Stimulated activated CD4-positive, alpha-beta T cell treated with anti-CD3 and anti-CD28 coated beads, TNF-alpha, amount 100 ng/mL, for 1 hour (primary cell): Measurements from ENCODE around the gene HTRA3.

Source experiments
- DNase-seq, 3 donors: peaks; one replicate each; pipeline ENCODE4 v3.0.0-alpha.2; 2020; ENCODE audit warnings: low read depth in 3 of 3, low spot score in 1 of 3

Gene HTRA3

DNA sequence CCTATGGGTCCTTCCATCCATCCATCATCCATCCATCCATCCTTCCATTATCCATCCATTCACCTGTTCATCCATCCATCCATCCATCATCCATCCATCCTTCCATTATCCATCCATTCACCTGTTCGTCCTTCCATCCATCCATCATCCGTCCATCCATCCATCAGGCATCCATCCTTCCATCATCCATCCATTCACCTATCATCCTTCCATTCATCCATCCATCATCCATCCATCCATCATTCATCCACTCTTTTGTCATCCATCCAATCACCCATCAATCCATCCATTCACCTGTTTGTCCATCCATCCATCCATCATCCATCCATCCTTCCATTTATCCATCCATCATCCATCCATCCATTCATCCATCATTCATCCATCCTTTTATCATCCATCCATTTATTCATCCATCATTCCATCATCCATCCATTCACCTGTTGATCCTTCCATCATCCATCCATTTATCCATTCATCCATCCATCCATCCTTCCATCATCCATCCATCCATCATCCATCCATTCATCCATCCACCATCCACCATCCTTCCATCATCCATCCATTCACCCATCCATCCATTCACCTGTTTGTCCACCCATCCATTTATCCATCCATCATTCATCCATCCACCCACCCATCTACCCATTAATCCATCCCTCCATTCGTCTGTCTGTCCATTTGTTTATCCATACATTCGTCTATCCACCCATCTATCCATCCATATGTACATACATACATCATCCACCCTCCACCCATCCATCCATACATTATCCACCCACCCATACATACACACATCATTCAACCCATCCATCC is 35.7 kb upstream of the HTRA3 start:
- no peak for DNase-seq

DNA sequence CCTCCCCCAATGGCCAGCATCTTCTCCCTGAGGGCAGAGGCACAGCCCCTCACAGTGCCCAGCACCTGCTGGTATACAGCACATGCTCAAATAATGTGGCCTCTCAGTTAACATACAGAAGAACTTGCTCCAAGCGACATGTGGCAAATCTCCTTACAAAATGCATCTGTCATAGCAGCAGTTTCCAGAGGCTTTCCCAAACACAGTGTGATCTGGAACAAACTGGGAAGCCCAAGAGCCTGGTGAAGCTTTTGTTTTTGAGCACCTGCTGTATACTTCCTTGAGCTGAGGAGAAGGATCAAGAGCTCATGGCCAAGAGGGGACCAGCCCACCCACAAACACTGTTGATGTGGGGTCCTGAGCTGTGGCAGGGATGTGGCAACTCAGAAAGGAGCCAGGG is 34.8 kb upstream of the HTRA3 start:
- no peak for DNase-seq

DNA sequence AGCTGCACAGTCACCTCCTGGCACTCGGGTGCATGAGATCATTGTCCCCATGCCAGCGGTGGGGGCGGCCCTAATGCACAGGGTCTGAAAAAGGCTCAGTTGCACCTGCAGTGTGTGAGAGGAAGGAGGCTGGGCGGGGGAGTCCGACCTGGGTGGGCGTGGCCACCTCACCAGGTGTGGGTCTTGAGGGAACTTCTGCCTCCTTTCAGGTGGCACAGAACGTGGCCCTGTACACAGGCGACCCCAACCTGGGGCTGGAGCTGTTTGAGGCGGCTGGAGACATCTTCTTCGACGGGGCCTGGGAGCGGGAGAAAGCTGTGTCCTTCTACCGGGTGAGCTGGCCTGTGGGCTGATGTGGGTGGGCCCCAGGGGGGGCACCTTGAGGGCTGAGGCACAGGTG is 34.3 kb upstream of the HTRA3 start:
- no peak for DNase-seq

DNA sequence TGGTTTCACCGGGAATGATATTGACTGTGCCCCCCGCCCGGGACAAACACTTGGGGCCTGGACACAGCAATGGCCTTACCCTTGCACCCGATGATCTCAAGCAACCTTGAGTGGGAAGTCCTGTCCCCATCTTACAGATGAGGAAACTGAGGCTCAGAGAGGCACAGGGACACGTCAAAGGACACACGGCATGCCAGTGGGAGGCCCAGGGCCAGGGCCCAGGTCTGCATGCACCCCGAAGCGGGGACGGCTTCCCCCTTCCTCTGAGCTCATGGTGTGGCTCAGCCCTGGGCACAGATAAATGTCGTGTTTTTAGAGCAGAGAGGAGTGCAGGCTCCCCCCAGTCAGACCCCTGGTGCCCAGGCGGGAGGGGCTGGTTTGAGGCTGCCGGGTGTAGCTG is 33.9 kb upstream of the HTRA3 start:
- DNase-seq: no peak

DNA sequence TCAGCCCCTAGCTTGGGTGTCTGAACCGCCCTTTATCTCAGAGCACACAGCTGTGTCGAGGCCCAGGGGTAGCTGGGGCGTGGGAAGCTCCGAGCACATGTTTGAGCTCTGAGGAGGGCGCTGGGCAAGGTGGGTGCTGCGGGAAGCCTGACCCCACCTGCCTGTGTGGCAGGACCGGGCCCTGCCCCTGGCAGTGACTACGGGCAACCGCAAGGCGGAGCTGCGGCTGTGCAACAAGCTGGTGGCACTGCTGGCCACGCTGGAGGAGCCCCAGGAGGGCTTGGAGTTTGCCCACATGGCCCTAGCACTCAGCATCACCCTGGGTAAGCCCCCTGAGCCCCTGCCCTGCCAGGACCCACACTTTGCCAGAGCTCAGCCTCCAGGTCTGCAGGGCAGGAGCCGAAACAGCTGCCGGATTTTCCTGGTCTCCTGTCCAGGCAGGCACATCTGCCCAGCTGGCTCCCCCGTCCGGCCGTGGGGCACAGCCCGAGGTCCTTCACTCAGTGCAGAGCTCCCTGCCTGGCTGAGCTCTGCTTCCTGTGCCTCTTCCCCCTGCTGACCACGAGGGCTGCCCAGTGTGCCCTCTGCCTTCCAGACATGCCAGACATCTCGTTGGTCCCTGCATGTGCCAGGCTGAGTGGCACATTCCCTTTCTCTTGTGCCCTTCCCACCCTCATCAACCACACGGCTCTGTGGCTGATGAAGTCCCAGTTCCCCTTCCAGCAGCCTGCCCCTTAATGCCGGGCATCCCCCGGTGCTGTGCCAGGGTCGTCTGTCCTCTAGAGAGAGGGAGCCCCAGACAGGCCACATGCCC is 33.2 kb upstream of the HTRA3 start:
- DNase-seq: no peak

DNA sequence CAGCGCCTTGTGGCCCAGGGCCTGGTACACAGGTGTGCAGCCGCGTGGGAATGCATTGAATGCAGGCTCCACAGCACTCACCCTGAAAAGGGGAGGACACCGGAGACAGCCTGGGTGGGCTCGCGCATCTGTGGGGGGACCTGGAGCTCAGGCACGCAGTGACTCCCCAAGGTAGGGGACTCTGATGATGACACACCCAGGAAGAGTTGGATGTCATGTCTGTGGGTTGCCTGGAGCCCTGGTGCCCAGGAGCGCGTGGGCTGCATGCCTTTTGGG is 32.7 kb upstream of the HTRA3 start:
- no peak for DNase-seq

DNA sequence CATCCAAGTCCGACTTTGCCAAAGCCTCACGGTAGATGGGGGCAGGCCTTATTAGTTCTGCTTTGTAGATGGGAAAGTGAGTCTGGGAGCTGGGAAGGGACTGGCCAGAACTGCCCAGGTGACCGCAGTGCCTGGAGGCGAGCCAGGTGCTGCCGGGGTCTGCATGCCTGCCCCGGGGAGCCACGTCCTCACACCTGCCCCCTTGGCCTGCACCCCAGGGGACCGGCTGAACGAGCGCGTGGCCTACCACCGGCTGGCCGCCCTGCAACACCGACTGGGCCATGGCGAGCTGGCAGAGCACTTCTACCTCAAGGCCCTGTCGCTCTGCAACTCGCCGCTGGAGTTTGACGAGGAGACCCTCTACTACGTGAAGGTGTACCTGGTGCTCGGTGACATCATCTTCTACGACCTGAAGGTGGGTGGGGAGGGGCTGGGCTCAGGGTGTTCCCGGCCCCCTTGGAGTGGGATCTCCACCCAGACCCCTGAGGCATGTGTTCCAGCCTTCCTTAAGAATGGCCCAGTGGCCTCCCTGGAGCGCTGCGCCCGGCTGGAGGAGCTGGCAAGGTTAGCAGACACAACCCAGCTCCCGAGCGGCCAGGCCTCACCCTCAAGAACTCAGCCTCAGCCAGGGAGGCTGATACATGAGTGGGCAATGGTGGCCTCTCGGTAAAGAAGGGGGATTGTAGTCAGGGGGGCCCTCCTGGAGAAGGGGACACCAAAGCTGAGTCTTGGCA is 32.1 kb upstream of the HTRA3 start:
- no peak for DNase-seq

DNA sequence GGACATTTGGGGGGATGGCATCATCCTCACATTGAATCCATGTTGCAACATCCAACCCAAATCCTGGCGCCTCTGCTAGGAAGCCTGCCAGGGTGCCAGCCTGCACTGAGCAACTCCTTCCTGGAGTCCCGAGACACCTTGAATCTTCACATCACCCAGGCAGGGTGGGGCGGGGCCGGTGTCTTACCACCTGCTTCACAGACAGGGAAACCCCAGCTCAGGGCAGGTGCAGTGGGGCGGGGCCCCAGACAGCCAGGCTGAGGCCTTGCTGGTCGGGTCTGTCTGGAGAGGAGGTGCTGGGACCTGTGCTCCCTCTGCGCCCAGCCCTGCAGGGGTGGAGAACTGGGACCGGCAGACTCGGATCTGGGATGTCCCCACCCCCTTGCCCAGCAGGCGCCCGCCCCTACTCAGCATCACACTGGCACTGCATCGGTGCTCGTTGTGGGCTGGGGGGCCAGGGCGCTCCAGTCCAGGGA is 31.5 kb upstream of the HTRA3 start:
- no peak for DNase-seq

DNA sequence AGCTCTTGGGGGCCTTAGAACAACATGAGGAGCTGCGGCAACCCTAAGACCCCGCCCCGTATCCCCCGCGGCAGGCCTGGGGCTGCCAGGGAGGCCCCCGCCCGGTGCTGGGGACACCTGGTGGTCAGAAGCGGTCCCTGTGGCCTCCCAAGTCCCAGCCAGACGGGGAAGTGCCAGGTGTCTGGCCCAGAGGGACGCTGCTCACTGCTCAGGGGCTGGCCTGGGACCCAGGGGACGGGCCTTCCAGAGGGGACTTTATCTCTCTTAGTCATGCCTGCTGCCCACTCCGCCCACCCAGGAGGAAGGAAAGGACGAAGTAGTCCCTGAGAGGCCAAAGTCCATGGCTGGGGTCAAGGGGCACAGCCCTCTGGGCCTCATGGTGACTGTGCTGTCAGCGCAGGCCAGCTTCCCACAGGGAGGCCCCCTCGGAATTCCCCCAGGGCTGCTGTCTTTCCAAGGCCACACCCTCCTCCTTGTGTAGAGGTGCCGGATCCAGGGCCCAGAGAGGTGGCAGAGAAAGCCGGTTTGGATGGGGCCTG is 31.0 kb upstream of the HTRA3 start:
- DNase-seq: no peak

DNA sequence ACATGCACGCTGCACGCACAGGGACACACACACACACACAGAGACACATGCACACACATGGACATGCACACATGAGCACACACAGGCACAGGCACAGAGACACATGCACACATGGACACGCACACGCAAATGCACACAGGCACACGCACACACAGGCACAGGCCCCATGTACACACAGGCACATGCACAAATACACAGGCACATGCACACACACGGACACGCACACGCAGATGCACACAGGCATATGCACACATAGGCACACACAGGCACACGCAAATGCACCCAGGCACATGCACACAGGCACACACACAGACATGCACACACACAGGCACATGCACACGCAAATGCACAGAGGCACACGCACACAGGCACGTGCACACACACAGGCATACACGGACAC is 30.3 kb upstream of the HTRA3 start:
- DNase-seq: no peak

DNA sequence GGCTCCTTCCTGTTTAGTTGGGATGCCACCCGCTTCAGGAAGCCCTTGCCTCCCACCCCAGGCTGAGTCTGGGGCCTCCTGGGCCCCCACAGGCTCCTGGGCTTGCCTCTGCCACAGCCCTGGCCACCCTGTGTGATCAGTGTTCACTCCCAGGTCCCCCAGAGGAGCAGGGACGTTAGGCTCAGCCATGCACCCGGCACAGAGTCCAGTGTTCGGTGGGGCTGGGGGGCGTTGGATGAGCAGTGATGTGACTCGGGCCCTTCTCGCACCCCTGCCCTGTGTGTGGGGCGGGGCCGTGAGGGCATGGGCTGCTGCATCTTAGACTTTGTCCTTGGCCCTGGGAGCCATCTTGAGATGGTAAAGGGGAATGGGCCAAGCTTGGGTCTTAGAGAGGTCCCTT is 29.9 kb upstream of the HTRA3 start:
- DNase-seq: no peak

DNA sequence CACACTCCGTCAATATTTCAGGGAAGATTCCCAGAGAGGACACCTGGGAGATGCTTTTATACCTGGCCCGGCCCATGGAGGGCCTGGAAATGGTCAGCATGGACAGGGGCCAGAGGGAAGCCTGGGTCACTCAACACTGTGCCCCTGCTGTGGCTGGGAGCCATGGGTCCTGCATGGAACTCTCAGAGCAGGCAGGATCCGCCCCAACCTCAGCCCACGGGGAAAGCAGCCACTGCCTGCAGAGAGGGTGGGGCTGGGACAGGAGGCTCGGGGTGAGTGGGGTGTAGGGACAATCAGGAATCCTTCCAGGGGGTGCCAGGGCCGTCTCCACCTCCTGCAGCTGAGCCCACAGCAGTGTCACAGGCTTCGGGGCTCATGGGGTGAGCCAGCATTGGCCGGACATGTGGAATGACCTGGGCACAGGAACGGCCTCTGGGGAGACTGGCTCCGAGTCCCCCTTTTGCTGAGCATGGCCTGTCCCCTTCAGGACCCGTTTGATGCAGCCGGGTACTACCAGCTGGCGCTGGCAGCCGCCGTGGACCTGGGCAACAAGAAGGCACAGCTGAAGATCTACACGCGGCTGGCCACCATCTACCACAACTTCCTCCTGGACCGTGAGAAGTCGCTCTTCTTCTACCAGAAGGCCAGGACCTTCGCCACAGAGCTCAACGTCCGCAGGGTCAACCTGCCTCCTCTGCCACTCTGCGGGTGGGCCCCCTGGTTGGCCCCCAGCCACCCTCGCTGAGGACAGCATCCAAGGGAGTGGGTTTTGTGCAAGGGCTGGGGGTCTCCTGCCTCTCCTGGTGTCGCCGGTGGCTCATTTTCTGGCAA is 29.1 kb upstream of the HTRA3 start:
- no peak for DNase-seq

DNA sequence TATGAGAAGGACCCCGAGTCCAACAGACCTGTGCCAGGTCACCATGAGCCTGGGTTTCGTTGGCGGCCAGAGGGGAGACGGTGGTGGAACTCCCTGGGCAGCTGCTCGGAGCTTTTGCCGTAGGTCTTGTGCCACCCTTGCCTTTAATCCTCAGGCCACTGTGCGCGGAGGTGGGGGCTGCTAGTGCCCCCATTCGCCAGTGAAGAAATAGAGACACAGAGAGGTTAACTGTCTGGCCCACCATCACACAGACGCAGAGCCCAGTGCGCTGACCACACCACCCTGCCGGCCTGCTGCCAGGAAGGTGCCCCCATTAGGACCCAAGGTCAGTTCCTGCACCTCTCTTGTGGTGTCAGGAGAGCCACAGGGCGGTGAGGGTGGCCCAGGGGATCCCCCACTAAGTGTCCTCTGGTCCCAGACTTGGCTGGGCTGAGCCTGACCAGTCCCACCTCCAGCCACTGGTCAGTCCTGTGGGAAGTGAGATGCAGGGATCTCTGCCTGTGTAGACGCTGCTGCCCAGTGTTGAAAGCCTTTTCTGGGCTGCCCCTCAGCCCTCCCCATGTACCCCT is 28.3 kb upstream of the HTRA3 start:
- no peak for DNase-seq

DNA sequence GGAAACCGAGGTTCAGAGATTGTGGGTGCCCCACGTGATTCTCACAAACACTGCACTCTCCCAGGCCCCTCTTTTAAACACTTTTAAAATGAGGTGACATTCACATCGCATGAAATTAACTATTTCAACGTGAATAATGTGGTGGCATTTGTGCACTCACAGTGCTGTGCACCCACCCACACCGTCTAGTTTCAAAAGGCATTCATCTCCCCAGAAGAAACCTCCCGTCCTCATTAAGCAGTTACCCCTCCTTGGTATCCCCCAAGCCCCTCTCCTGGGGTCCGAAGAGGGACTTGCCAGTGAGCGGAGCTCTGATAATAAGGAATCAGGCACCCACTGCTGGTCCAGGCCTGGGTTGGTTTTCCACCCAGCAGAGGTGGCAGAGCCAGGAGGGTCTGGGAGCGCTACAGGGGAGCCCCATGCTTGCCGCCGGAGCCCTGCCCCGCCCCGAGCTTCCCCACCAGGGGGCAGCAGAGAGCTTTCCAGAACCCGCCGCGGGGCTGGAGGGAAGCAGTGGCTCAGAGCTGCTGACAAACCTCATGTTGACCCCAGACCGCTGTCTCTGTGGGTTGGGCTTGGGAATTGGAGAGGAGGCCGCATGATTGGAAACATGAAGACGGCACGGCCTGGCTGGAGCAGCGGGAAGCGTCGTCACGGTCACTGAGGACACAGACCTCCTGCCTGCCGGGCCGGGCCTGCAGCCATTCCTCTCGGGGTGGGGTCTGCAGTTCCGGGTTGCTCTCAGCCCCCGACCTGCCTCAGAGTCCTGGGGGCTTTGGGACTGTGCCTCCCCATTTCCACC is 27.5 kb upstream of the HTRA3 start:
- peak; percentile 42 to 87 (median 61) for DNase-seq

DNA sequence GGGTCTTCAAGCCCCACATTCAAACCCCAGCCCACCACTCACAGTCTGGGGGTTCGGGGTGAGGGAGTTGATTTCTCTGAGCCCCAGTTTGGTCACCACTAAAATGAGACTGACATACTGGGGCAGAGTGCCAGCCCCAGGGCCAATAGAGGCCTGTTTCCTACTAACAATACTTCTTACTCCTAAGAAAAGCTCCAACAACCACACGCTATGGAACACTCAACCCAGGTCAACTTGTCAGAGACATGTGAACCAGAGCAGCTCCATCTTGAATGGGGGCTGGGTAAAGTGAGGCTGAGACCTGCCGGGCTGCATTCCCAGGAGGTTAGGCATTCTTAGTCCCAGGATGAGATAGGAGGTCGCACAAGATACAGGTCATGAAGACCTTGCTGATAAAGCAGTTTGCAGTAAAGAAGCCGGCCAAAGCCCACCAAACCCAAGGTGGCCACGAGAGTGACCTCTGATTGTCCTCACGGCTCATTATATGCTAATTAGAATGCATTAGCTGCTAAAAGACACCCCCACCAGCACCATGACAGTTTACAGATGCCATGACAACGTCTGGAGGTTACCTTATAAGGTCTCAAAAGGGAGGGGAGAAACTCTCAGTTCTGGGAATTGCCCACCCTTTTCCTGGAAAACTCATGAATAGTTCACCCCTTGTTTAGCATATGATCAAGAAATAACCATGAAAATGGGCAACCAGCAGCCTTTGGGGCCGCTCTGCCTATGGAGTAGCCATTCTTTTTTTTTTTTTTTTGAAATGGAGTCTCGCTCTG is 26.6 kb upstream of the HTRA3 start:
- no peak for DNase-seq

DNA sequence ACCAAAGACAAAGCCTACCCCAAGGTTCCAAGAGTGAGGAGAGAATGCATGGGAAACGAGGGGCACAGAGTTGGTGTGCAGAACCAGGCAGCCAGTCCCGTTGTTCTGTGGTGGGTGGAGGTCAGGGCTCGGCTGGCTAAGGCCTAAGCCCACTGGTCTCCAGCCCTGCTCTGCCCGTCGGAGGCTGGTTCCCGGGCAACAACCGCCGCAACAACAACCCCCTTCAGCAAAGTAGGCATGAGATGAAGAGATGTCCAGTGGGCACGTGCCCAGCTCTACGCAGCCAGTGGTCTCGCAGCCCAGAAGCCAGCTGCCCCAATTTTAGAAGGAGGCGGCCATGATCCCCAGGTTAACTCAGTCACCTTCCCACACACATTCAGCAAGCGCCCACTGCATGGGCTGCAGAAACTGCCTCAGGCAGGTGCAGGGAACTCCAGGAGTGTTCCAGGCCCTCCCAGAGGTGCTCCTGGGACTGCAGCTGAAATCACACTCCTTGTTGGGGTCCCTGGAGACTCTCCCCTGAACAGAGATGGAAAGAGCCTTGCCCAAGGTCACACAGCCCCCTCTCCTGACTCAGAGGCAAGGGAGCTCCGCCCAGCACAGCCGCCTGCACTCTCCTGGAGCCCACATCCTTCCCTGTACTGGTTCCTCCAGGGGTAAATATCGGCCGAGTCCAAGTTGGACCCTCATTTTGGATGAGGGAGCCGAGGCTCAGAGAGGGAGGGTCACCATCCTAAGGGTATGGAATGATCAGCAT is 25.4 kb upstream of the HTRA3 start:
- DNase-seq: no peak

DNA sequence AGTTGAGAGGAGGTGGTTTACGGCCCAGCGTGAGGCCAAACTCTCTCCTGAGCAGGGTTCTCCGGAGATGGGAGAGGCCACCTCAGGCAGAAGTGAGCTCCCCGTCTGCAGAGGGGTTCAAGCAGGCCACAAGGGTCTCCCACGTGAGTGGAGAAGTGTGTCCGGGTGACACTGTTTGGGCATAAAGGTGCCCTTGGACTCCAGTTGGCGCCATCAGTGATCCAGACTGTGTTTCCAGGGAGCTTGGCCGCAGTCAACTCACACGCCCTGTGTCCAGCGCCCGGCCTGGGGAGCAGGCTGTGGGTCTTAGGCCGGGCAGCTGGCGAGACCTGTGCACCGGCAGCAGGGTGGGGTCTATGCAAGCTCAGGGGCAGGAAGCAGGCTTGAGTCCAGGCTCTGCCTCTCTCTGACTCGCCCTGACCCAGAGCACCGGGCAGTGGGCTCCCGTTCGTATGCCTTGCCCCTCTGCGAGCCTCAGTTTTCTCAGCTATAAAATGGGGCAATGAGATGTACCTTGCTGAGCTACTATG is 24.6 kb upstream of the HTRA3 start:
- no peak for DNase-seq
